ENCODE data around the gene NUDCD3. TPM values are rescaled to one million over a fixed set of nuclear protein-coding genes. Genes with fewer than 3 reads are reported as not detected.

Gene NUDCD3
- total RNA-seq (100 to 1,000 TPM in 8 of 10 donors, 10 to 100 TPM in 2; 92.8 to 116 (median 105) TPM), polyA plus RNA-seq (10 to 100 TPM; 16.2 to 27.6 TPM)
- long read RNA-seq, donor 1, full-length matches to known transcripts = 84 of 104 reads
- long read RNA-seq, donor 1, partial matches to known transcripts = 7 of 104 reads
- long read RNA-seq, donor 1, other reads (novel, unspliced or antisense) = 13 of 104 reads
- long read RNA-seq, donor 2, full-length matches to known transcripts = 90 of 119 reads
- long read RNA-seq, donor 2, partial matches to known transcripts = 5 of 119 reads
- long read RNA-seq, donor 2, other reads (novel, unspliced or antisense) = 24 of 119 reads
- long read RNA-seq, donor 3, full-length matches to known transcripts = 236 of 311 reads
- long read RNA-seq, donor 3, partial matches to known transcripts = 20 of 311 reads
- long read RNA-seq, donor 3, other reads (novel, unspliced or antisense) = 55 of 311 reads

GRCh38 chr7:44490351-44491200 lies at the start of gene NUDCD3:
Gene NUDCD3 (minus strand): TSS chr7:44490658. CDS start chr7:44490600, 58 bp downstream.
- Histone ChIP-seq H3K4me1 (peaks cover 0 to 48% (median 41%) of the 10 kb centered on the region in 9 donors), H3K4me3 (peak within 1 kb of the TSS; percentile 80 to 92 (median 85)), H3K9me3 (no peaks in the 10 kb centered on the region), H3K36me3 (no peaks in the 10 kb centered on the region), H3K27me3 (peaks cover 0 to 7% (median 0%) of the 10 kb centered on the region in 7 donors), H3K27ac (peak within 1 kb of the TSS; percentile 95 to 100 (median 98))
- DNase-seq = peak; percentile 82 to 84
- peak; percentile 96 to 98 (median 97) for ATAC-seq
- intact Hi-C loops (cut with DNase I) = no loop called here
- peak in 5 of 9 donors; percentile 7 to 46 (median 29) for TF ChIP-seq CTCF (IDR thresholded peaks at IDR 0.05)
- 1% methylated on average over 63 of the region's 63 CpGs for WGBS, 2 donors

- 87 to 89% methylated on average over 27 of the region's 27 CpGs for WGBS, 2 donors
- Histone ChIP-seq H3K4me1 (no peaks in the 10 kb centered on the region), H3K9me3 (no peaks in the 10 kb centered on the region), H3K27ac (no peak overlapping the region), H3K36me3 (no peaks in the 10 kb centered on the region), H3K27me3 (no peaks in the 10 kb centered on the region), H3K4me3 (no peak overlapping the region)
- DNase-seq = no peak
- intact Hi-C loops (cut with DNase I) = no loop called here
- ATAC-seq = peak in 1 of 8 donors; percentile 30
- no peak for TF ChIP-seq CTCF (IDR thresholded peaks at IDR 0.05)
These were observed 49.4 kb upstream of the NUDCD3 start for GRCh38 chr7:44539669-44540506.

- no peak for DNase-seq
- H3K27ac ChIP-seq = no peak overlapping the region
- ATAC-seq = no peak
- H3K4me3 ChIP-seq = no peak overlapping the region
- intact Hi-C loops (cut with DNase I) = no loop called here
- no peaks in the 10 kb centered on the region for H3K9me3 ChIP-seq
- no peaks in the 10 kb centered on the region for H3K4me1 ChIP-seq
- WGBS, 2 donors = 87 to 94% methylated on average over 32 of the region's 32 CpGs
- TF ChIP-seq CTCF (IDR thresholded peaks at IDR 0.05) = no peak
- no peaks in the 10 kb centered on the region for H3K36me3 ChIP-seq
- no peaks in the 10 kb centered on the region for H3K27me3 ChIP-seq
These were observed 48.6 kb upstream of the NUDCD3 start for GRCh38 chr7:44538798-44539668.
